HFF-Myc (cell line): ENCODE data around the gene HSPA8.

ENCODE experiments used
- DNase-seq: peaks from one replicate; pipeline ENCODE4 v3.0.0-alpha.2; 2011; ENCODE audit warnings: low read depth; ENCODE audit errors: extremely low read depth
- H3K4me3 ChIP-seq: replicated peaks from 2 replicates; pipeline ENCODE4 v1.5.1; 2011; ENCODE audit warnings: low read depth, mild to moderate bottlenecking, control low read depth, low read length
- TF ChIP-seq, protein P1 (sequence below): IDR thresholded peaks from 2 replicates; pipeline ENCODE4 v1.5.1; 2012; ENCODE audit warnings: mild to moderate bottlenecking, low read depth, low read length, control low read depth; ENCODE audit errors: missing control alignments

The HSPA8 gene

DNA sequence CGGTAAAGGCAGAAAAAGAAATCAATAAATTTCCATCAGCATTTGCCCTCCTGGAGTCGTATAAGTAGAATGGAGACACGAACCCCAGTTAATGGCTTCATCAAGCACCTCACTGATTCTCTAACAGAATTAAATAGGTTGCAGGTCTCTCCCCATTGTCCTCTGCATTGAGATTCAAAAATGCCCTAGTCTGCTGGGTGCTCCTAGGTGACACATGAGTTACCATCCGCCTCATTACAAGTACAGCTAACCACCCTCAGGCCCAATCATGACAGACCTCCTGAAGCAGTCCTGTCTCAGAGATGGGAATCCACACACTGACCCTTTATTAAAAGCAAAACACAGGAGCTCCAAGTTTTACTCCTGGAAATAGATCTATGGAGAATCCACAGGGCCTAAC is 31.4 kb downstream of the HSPA8 start:
- H3K4me3 ChIP-seq: no peak overlapping the region
- DNase-seq: no peak
- TF ChIP-seq, protein P1, sequence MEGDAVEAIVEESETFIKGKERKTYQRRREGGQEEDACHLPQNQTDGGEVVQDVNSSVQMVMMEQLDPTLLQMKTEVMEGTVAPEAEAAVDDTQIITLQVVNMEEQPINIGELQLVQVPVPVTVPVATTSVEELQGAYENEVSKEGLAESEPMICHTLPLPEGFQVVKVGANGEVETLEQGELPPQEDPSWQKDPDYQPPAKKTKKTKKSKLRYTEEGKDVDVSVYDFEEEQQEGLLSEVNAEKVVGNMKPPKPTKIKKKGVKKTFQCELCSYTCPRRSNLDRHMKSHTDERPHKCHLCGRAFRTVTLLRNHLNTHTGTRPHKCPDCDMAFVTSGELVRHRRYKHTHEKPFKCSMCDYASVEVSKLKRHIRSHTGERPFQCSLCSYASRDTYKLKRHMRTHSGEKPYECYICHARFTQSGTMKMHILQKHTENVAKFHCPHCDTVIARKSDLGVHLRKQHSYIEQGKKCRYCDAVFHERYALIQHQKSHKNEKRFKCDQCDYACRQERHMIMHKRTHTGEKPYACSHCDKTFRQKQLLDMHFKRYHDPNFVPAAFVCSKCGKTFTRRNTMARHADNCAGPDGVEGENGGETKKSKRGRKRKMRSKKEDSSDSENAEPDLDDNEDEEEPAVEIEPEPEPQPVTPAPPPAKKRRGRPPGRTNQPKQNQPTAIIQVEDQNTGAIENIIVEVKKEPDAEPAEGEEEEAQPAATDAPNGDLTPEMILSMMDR: no peak

DNA sequence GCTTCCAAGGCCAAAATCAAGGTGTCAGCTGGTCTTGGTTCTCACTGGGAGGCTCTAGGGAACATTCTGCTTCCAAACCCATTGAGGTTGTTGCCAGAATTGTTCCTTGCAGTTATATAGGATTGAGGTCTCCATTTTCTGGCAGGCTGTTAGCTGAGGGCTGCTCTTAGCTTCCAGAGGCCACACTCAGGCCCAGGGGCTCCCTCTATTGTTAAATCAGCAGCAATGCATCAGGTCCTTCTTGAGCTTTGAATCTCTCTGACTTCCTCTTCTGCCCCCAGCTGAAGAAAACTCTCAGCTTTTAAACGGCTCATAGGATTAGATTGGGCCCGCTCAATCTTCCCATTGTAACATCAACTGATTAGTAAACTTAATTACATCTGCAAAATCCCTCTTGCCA is 41.0 kb downstream of the HSPA8 start:
- DNase-seq: peak; percentile 21
- TF ChIP-seq, protein P1: peak; percentile 71
- H3K4me3 ChIP-seq: no peak overlapping the region

DNA sequence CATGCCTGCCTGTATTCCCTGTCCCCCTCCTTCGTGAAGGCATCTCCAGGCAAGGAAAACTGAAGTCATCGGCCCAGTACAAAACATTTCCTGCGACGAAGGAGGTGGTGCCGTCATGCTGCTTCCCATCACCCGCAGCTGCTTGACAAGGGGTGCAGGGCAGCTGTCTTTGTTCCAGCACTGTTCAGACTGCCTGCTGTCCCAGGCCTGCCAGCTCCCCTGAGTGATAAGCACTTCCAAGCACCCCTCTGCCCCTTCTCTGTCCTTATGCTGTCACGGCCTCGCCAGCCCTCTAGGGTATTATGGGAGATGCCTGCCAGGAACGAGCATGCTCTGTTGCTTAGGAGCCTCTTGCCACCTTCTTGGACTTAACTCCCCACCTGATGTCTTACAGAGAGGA is 43.2 kb downstream of the HSPA8 start:
- no peak overlapping the region for H3K4me3 ChIP-seq
- DNase-seq: no peak
- TF ChIP-seq, protein P1: no peak

DNA sequence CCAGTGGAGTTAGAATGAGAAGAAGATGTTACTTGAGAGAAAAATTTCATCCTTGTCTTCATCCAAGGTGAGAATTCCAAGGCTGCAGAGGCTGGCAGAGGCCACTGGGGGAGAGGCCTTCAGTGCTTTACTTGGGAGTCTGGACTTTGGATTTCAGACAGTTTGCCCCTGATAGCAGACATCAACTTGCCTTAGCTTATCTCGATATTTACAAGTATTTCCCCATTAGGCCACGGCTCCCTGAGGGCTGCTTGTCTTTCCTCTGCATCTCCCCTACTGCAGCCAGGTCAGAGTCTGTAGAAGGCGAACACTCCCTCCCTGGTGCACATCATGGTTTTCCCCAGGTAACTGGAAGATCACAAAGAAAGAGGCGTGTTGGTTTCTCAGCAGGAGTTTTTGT is 50.4 kb downstream of the HSPA8 start:
- TF ChIP-seq, protein P1: no peak
- DNase-seq: no peak
- H3K4me3 ChIP-seq: no peak overlapping the region
